LNCAP (cell line): Measurements from ENCODE around the gene RALGDS.

ENCODE experiments used
- TF ChIP-seq, protein P1 (sequence below): fragments of 450-650 bp; IDR thresholded peaks from 2 replicates; pipeline ENCODE4 v1.5.1; 2017; ENCODE audit warnings: mild to moderate bottlenecking

The RALGDS gene

DNA sequence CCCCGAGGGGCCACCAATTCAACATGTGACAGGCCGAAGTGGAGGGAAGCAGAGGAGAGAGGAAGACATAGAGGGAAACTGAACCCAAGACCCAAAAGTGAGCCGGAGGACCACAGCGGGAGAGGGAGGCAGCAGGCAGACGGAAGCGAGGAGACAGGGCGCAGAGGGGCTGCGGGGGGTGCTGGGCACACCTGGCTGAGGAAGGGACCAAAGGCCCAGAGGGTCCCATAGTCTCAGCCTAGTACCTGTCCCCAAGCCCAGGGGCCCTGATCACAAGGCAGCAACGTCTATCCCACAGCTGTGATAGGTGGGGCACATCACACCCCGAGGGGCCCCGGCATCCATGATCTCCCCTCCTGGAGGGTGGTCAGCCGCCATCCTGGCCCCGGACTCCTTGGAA lies 7.1 kb upstream of the RALGDS start:
- TF ChIP-seq, protein P1, sequence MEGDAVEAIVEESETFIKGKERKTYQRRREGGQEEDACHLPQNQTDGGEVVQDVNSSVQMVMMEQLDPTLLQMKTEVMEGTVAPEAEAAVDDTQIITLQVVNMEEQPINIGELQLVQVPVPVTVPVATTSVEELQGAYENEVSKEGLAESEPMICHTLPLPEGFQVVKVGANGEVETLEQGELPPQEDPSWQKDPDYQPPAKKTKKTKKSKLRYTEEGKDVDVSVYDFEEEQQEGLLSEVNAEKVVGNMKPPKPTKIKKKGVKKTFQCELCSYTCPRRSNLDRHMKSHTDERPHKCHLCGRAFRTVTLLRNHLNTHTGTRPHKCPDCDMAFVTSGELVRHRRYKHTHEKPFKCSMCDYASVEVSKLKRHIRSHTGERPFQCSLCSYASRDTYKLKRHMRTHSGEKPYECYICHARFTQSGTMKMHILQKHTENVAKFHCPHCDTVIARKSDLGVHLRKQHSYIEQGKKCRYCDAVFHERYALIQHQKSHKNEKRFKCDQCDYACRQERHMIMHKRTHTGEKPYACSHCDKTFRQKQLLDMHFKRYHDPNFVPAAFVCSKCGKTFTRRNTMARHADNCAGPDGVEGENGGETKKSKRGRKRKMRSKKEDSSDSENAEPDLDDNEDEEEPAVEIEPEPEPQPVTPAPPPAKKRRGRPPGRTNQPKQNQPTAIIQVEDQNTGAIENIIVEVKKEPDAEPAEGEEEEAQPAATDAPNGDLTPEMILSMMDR = no peak

DNA sequence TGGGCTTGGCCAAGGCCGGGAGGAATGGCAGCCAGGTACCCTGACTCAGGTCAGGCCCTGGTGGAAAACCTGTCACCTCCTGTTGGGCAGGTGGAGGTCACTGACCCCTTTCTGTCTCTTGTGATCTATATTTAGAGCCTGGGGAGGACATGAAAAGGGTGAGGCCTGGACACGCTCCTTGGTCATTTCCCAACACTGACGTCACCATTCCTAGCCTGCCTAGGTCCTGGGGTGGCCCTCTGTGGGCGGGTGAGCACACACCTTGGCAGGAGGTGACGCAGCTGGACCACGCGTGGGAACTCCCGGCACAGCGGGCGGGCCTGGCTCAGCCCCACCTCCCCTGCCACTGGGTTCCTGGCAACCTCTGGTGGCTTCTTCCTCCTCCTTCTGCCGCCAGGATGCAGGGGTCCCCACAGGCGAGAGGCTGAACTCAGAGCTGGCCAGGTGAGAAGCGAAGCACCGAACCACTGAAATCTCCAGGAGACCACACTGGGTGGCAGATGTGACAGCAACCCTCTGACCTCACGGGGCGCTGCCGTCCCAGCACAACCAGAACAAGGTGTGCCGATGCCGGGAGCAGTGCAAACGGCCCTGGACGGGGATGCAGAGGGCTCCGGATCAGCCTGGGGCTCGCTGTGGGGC lies 6.4 kb upstream of the RALGDS start:
- TF ChIP-seq, protein P1 = no peak

DNA sequence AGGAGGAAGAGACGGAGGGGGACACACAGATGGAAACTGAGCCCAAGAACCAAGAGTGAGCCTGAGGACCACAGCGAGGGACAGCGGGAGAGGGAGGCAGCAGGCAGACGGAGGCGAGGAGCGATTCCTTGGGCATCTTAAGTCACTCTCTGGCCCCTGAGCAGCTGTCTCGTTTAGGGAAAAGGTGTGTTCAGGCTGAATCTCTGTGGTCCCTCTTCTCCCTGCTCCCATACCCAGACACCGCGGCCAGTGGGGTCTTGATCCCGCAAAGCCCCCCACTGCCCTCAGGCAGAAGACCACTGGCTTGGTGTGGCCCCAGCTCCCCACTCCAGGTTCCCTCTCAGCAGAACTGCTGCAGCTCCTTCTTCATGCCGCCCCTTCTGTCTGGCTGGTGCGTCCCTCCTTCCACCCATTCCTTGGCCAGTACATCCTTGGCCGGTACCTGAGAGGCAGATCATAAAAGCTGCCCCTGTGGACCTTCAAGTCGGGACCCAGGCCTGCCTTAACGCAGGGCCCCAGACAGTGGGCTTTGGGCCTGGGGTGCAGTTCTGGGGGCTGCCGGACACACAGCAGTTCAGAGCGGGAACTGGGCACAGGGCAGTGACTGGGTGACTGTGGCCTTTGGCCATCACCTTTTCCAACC lies 5.8 kb upstream of the RALGDS start:
- TF ChIP-seq, protein P1 = no peak

DNA sequence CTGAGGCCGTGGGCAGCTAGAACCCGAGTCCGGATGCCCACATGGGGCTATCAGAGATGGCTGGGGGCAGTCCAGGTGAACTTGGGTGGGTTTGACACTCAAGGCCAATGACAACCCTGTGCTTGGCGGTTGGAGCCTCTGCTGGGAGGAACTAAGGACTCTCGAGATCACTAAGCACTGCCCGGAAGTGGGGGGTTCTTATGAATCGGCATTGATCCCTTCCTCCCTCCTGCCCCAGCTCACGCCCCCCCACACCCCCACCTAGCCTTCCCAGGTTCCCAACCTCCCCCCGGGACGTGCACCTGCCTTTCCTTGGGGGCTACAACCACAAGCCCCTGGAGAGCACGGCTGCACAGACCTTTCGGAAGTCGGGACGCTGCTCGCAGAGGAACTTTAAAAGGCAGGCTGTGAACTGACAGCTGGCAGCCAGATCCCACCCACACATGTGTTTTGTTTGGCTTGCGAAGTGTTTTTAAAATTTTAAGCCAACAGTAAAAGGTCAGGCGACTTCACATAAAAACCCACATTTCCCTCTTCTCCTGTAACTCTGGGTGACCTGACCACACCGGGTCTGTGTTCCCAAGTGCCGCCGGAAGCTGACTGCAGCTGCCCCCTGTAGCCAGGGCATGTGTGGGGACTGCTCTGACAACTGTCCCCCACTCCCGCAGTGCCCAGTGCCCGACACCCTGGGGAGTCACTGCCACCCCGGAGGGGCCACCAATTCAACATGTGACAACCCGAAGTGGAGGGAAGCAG lies 5.1 kb upstream of the RALGDS start:
- TF ChIP-seq, protein P1 = no peak

DNA sequence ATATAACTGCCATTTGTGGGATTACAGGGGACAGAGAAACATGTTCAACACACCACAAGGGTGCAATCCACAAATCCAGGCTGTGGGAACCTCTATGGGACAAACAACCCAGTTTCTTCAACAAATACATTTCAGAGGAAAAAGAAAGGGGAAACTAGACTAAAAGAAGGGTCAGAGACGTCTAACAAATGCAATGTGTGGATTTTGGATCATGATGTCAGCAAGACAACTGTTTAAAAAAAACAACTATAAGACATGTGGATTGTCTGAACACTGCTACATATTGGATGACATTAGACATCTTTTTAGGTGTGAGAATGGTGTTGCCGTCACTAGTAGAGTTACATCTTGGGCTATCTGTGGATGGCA lies 3.9 kb upstream of the RALGDS start:
- TF ChIP-seq, protein P1 = no peak

DNA sequence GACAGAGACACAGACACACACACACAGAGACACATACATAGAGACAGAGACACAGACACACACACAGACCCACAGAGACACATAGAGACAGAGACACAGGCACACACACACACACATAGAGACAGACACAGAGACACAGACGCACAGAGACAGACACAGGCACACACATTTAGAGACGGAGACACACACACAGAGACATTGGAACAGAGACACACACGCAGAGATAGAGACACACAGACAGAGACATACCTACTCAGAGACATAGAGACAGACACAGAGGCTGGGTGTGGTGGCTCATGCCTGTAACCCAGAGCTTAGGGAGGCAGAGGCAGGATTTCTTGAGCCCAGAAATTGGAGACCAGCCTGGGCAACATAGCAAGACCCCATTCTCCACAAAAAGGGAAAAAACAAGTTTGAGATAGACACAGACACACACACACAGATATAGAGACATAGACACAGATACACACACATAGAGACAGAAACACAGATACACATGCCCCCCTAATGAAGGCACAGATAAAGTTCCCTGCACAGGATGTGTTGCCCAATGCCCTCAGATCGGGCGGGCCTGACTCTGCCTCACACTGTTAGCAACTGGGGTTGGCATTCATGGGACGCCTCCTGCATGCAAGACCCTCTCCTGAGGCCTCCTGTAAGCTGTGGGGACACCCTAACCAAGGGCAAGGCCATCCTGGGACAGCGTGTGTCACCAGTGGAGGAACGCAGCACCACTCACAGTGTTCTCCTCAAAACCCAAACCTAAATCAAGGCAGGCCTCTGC lies 3.3 kb upstream of the RALGDS start:
- TF ChIP-seq, protein P1 = no peak

DNA sequence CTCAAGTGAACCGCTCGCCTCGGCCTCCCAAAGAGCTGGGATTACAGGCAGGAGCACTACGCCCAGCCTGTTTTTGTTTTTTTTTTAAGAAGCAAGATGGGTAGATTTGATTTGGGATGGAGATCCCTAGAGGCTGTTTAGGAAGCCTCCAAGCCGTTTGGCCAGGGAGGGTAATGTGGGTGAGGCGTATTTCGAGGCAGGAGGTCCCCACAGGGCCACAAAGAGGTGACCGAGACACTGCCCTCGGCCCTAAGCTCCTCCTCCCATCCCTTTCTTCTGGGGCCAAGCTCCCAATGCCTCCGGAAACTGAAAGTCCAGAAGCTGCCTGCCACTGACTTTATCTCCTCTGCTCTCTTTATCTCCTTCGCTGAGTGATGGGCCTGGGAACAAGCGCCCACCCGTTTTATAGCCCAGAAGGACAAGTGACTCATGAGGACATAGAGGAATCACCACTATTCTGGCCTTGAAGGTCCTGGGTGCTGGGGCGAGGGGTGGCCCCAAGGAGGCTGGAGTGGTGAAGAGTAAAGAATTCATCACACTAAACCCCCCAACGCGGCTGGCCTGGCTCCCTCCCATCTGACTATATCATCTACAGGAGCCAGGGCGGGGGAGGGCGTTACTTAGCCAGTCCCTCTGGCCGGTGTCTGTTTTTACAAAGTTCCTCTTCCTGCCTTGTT lies 2.0 kb upstream of the RALGDS start:
- TF ChIP-seq, protein P1 = no peak
